Measurements from ENCODE around the gene AKR1C4.
"Not testable (repeated sequence)": the region's sequence is repeated elsewhere in the genome, so short reads cannot be mapped to it uniquely, and the experiment has no call there.

The AKR1C4 gene

DNA sequence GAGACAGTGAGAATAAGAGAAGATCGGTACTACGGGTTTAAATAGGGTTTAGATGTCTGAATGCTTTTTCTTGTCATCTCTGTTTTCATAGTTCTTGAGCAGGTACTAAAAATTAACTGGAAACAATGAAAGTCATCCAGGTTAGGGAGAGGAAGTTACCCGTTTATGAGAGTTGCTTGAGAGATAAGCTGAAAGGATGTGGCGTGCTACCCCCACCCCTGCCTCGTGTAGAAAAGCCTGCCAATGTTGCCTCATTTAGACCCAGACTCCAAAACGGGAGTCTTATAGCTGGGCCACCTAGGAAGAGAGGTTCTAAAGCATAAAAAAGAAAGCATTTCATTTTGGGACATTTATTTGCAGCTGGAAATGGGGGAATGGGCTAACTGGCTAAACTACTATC lies 10.2 kb downstream of the AKR1C4 start:
- DNase-seq (ENCODE audit: low read depth), result no peak

DNA sequence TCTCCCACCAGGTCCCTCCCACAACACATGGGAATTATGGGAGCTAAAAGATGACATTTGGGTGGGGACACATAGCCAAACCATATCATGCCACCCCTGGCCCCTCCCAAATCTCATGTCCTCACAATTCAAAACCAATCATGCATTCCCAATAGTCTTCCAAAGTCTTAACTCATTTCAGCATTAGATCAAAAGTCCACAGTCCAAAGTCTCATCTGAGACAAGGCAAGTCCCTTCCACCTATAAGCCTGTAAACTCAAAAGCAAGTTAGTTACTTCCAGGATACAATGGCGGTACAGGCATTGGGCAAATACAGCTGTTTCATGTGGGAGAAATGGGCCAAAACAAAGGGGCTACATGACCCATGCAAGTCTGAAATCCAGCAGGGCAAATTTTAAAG lies 13.1 kb downstream of the AKR1C4 start:
- not testable (repeated sequence) for DNase-seq (ENCODE audit: low read depth)

DNA sequence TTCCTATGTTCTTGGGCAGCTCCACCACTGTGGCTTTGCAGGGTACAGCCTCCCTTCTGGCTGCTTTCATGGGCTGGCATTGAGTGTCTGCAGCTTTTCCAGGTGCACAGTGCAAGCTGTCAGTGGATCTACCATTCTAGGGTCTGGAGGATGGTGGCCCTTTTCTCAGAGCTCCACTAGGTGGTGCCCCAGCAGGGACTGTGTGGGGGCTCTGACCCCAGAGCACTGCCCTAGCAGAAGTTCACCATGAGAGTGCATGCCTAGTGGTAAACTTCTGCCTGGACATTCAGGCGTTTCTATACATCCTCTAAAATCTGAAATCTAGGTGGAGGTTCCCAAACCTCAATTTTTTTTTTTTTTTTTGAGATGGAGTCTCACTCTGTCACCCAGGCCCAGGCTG lies 13.6 kb downstream of the AKR1C4 start:
- DNase-seq (ENCODE audit: low read depth), result not testable (repeated sequence)

DNA sequence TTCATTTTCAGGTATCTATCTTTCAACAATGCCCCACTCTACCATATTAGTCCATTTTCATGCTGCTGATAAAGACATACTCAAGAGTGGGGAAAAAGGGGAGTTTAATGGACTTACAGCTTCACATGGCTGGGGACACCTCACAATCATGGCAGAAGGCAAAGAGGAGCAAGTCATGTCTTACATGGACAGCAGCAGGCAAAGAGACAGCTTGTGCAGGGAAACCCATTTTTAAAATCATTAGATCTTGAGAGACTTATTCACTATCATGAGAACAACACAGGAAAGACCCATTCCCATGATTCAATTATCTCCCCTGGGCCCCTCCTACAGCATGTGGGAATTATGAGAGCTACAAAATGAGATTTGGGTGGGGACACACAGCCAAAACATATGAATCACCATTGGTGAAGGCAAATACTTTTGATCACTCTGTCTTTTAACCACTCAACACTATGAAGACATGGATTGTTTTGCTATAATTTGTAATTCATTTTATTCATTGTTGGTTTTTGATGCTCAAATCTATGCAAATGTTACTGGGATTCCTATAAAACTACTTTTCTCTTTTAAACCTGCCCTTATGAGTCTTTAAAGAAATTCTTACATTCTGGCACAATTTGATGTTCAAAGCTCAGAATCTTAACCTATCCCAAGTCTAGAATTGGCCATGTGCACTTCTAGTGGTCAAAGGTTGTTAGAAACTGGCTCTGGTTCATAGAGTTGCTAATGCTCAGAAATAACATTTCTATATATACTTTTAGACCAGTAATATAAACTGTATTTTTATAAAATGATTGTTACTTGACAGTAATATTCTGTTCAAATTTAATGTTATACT lies 15.3 kb downstream of the AKR1C4 start:
- no peak for DNase-seq (ENCODE audit: low read depth)

DNA sequence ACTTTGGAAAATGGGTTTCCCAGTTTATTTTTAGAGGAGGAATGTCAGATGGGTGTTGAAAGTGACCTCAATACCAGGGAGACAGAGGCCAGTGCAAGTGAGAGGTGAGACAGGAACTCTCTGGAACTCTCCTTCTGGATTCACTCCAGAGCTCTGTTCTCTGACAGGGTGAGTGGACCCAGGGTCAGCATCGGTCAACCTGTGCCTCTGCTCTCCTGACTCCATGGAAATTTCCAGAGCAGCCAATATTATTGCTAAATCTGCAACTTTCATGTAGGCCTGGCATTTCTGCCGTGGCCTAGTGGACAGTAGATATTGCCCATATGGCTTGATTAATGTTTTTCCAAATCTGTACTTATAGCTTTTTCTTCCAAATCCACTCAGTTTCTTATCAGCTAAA lies 20.2 kb downstream of the AKR1C4 start:
- DNase-seq (ENCODE audit: low read depth), result no peak

DNA sequence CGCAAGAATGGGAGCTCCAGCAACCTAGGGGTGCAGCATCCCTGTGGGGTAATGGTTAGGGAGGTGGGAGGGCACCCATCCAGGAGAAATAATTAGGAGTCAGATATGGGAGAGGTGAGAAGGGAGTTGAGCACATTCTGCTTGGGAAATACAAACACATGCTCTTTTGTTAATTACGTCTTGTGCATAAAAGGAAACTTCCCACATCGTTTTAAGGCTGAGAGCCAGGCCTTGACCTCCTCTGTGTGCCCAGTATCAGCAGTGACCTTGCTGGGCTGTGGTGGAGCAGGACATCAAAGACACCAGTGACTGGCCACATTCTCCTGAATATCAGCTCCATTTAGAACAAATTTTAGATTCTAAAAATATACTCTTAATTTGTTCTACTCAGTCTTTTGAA lies 22.6 kb downstream of the AKR1C4 start:
- DNase-seq (ENCODE audit: low read depth), result no peak

DNA sequence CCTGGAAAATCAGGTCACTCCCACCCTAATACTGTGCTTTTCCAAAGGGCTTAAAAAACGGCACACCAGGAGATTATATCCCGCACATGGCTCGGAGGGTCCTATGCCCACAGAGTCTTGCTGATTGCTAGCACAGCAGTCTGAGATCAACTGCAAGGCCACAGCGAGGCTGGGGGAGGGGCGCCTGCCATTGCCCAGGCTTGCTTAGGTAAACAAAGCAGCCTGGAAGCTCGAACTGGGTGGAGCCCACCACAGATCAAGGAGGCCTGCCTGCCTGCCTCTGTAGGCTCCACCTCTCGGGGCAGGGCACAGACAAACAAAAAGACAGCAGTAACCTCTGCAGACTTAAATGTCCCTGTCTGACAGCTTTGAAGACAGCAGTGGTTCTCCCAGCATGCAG lies 26.3 kb downstream of the AKR1C4 start:
- not testable (repeated sequence) for DNase-seq (ENCODE audit: low read depth)

DNA sequence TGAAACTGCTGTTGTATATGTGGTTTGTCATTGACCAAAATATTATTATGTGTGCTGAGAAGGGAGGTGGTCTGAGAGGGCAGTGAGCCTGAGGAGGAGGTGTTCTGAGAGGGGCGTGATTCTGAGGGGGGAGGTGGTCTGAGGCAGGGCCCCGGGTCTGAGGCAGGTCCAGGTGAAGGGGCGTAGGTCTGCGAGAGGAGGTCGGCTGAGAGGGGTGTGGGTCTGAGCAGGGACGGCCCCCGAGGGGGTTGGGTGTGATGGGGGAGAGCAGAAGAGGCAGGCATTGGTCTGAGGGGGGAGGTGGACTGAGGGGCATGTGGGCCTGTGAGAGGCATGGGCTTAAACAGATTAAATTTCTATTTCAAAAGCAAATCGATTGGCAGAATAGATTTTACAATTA lies 32.4 kb downstream of the AKR1C4 start:
- DNase-seq (ENCODE audit: low read depth), result no peak

DNA sequence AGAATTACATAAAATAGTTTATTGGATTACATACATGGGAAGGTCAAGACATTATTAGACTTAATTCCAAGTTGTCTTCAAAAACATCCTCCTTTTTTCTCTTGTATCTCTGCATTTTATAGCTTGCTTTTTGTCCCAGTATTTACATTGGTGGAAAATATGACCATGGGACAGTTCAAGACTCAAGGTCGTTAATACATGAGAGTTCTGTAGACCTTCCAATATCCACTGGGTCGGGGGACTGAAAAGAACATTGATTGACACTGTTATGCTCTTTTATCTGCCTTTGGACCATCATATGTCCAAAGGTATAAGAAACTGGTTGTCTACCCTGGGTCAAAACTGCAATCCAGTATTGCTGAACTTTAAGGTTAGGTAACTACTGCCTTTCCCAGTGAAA lies 36.7 kb downstream of the AKR1C4 start:
- DNase-seq (ENCODE audit: low read depth), result no peak

DNA sequence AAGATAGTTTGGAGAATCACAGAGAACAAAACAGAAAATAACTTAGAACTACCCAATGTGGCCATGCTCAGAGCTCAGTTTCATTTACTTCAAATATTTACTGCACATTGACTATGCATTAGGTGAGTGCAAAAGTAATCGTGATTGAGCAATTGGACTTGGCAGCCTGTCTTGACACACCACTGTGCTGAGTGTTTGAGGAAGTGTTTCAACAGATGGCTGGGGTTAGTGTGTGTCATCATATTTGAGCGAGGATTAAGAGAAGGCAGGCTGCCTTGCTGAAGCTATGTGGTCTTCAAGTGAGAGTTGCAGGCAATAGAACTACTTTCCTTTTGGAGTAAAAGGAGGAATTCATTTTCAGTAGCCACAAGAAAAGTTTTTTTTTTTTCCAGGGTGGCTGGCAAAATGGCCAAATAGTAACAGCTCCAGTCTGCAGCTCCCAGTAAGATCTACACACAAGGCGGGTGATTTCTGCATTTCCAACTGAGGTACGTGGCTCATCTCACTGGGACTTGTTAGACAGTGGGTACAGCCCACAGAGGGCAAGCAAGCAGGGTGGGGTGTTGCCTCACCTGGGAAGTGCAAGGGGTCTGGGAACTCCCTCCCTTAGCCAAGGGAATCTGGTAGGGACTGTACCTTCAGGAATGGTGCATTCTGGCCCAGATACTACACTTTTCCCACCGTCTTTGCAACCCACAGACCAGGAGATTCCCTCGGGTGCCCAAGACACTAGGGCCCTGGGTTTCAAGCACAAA lies 37.6 kb downstream of the AKR1C4 start:
- DNase-seq (ENCODE audit: low read depth), result no peak

DNA sequence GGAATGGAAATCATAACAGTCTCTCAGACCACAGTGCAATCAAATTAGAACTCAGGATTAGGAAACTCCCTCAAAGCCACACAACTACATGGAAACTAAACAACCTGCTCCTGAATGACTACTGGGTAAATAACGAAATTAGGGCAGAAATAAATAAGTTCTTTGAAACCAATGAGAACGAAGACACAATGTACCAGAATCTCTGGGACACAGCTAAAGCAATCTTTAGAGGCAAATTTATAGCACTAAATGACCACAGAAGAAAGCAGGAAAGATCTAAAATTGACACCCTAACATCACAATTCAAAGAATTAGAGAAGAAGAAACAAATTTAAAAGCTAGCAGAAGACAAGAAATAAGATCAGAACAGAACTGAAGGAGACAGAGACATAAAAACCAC lies 40.9 kb downstream of the AKR1C4 start:
- not testable (repeated sequence) for DNase-seq (ENCODE audit: low read depth)

DNA sequence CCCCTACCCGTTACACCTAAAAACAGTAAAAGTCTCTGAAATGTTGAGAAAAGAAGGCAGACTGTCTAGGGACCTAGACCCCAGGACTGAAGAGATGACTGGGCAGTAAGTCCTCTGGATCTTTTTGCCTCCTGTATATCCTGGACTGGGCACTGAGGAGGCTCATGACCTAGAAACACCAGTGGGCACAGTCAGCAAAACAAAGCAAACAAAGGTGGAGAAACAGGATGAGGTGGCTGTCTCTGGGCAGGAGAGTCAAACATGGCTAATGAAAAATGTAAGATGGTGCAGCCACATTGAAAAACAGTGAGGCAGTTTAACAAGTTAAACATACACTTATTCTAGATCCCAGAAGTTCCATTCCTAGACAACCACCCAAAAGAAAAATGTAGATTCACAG lies 45.9 kb downstream of the AKR1C4 start:
- DNase-seq (ENCODE audit: low read depth), result no peak

DNA sequence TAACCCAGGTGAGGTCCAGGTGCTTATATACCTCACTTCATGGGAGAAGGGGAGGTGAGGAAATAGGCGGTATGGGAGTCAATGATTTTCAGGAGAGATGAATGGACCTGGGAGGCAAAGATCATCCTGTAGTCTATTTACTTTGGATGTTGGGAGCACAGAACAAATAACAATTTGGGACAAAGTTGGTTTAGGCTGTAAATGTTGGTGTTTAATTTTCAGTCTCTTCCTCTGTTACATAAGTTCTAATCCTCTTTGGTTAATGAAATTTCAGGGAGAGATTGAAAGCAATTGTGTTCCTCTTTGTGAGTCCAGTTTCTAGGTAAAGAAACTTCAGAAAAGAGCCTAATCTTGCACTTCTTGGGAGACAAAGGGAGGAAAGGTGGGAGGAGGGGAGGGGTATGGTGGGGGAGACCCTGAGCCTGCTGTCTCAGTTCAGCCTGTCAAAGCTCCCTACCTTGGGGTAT lies 46.9 kb downstream of the AKR1C4 start:
- DNase-seq (ENCODE audit: low read depth), result no peak

DNA sequence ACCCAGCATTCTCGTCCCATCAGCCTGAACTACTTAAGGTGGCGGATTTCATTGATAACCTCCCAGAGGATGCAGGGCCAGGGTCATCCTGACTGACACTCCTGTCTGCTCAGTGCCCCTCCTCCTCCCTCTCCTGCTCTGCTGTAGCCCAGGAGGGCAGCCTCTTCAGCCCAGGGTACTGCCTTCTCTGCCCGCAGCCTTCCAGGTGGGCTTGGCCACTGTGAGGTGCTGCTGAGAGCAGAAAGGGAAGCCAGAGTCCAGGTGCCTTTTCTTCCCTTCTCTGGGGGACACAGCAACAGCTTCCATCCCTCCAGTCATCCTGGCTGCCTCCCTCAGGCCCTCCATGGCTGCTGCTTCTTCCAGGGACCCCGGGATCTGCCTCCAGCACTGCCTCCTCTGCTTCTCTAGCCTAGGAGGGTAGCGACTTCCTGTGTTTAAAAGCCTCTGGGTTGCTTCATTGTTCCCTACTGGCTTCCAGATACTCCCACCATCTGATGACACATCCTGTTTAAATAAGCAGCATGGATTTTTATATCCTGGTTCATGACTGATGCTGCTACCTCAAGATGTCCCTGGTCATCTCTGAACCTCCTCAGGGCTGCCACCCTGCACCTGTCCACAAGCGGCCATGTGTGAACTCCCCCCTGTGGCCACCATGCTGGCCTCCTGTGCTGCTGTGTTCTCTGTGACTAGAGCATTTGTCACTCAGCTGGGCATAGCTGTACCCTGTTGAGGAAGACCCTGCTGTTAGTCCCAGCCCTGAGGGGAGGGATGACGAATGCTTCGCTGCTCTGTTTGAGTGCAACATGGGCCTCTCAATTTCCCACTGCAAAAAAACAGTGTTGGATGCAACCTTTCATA lies 55.8 kb downstream of the AKR1C4 start:
- no peak for DNase-seq (ENCODE audit: low read depth)

DNA sequence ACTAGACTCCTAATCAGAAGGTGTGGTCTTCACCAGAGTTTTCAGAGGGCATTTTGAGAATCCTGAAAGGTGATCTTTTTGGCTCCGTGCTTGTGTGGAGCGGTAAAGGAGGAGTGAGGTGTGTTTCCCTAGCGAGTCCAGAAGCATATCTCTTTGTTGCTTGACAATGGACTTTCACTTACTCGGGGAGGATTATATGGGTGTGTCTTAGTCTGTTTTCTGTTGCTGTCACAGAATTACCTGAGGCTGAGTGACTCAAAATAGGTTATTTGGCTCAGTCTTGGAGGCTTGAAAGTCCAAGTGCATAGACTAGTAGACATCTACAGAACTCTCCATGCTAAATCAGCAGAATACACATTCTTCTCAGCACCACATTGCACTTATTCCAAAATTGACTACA lies 57.9 kb downstream of the AKR1C4 start:
- no peak for DNase-seq (ENCODE audit: low read depth)

DNA sequence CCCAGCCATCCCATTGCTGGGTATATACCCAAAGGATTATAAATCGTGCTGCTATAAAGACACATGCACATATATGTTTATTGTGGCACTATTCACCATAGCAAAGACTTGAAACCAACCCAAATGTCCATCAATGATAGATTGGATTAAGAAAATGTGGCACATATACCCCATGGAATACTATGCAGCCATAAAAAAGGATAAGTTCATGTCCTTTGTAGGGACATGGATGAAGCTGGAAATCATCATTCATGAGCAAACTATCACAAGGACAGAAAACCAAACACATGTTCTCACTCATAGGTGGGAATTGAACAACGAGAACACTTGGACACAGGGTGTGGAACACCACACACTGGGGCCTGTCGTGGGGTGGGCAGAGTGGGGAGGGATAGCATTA lies 61.1 kb downstream of the AKR1C4 start:
- not testable (repeated sequence) for DNase-seq (ENCODE audit: low read depth)

DNA sequence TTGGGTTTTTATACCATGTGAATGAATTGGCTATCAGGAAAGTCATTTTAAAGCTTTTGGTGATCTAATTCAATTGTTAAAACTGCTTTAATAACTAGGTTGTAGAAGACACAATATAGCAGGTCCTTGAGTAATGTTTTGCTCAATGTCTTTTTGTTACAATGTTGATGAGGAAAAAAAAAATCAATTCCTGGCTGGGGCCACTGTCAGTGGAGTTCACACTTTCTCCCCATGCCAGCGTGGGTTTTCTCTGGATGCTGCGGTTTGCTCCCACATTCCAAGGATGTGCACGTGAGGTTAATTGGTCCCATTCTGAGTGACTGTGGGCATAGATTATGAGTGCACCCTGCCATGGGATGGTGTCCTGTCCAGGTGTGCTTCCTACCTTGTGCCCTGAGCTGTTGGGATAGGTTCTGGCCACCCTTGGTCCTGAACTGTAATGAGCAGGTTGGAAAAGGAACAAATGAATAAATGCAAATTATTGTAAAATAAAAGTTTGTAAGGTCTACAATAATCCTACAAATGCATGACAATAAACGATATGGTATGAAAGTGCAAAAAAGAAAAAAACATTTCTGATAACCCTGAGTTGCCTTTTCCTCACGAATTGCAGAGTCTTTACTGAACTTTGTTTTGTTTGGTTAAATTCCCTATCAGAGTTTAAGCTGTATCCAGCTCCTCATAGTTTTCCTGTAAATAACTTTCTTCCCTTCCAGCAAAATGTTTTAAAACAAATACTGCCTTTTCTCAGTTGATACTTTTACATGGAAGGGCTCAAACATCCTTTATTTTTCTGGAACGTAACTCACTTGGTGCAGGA lies 62.7 kb downstream of the AKR1C4 start:
- DNase-seq (ENCODE audit: low read depth), result no peak

DNA sequence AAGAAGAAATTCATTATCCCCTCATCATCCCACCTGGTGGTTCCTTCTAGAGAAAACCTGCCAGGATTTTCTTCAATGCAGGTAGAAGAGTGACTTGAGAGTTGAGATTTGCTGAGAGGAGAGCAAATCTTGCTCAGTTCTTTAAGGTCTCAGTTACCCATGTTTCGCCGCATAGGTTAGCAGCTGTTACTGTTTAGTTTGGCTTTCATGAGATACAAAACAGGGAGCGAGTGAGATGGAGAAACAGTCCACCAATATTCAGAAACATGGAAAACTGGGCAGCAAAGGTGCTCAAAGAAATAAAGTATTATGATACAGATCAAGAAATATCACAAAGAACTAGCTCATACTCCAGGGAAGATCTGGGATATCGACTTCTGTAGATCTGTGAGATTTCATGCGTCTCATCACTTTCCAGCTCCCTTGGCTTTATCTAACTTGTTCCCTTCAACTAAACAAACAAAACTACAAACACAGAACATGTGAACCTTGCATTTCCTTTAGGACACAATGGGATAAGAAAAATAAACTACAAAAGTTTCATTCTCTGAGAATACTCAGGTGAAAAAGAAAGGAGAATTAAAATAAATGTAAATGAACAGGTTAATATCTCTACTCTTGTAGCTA lies 63.4 kb downstream of the AKR1C4 start:
- DNase-seq (ENCODE audit: low read depth), result no peak

DNA sequence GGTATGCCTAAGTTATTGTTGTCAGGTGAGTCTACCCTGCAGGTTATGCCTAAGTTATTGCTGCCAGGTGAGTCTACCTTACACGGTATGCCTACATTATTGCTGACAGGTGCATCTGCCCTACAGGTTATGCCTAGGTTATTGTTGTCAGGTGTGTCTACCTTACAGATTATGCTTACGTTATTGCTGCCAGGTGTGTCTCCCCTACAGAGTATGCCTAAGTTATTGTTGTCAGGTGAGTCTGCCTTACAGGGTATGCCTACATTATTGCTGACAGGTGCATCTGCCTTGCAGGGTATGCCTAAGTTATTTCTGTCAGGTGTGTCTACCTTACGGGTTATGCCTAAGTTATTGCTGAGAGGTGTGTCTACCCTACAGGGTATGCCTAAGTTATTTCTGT lies 64.2 kb downstream of the AKR1C4 start:
- DNase-seq (ENCODE audit: low read depth), result no peak

DNA sequence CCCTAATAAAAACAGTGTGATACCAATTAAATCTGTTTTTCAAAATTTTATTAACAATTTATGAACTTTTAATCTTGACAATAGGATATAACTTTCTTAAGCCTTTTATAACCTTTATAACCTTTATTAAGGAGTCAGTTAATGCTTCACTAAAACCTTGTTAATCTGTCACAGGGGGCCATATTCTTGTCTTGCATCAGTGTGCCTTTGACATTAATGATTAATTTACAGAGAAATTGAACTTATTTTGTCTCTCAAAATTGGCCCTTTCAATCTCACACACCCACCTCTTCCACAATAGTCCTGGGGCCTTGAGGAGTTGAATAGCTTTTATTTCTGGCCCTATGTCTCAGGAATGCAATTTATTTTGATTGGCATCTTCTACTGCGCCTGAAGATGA lies 68.5 kb downstream of the AKR1C4 start:
- no peak for DNase-seq (ENCODE audit: low read depth)

DNA sequence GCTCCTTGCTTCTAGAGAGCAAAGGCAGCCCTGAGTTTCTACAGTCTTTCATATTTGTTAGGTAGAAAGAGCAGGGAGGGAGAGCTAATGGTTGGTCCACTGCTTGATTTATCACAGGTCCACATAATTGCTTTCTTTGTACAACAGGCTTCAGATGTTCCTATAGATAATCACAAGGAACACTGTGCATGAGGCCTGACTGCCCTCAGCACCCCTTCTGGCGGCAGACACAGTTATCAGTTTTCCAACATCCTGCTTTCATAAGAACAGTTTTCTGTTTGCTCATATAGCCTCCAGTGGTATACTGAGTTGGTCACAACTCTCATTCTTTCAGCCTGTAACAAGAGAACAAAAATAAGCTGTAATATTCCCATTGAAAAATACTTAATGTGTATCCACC lies 69.7 kb downstream of the AKR1C4 start:
- no peak for DNase-seq (ENCODE audit: low read depth)
